IgD-negative memory B cell (primary cell): ENCODE measurements around the gene HAUS8. TPM values are rescaled to one million over a fixed set of nuclear protein-coding genes. Genes with fewer than 3 reads are reported as not detected.

ENCODE experiments used
- H3K27ac Mint-ChIP-seq, 3 donors: one replicate each; pipeline ENCODE4 v1.8.0; 2020 to 2022; ENCODE audit warnings: mild to moderate bottlenecking in 3 of 3, mixed read lengths in 3 of 3, moderate library complexity in 1 of 3
- H3K27me3 Mint-ChIP-seq: one replicate; pipeline ENCODE4 v1.8.0; 2021; ENCODE audit warnings: mixed read lengths
- H3K36me3 Mint-ChIP-seq: one replicate; pipeline ENCODE4 v1.8.0; 2020; ENCODE audit warnings: mild to moderate bottlenecking, mixed read lengths
- H3K4me1 Mint-ChIP-seq, 3 donors: one replicate each; pipeline ENCODE4 v1.8.0; 2020 to 2022; ENCODE audit warnings: mixed read lengths in 3 of 3, mild to moderate bottlenecking in 1 of 3
- H3K4me3 Mint-ChIP-seq, 4 donors: one replicate each; pipeline ENCODE4 v1.8.0; 2020 to 2022; ENCODE audit warnings: mild to moderate bottlenecking in 4 of 4, mixed read lengths in 4 of 4, moderate library complexity in 3 of 4
- H3K9me3 Mint-ChIP-seq, 3 donors: one replicate each; pipeline ENCODE4 v1.8.0; 2020 to 2021; ENCODE audit warnings: mixed read lengths in 3 of 3, mild to moderate bottlenecking in 1 of 3
- polyA plus RNA-seq: library from polyadenylated mRNA; unstranded; fragments of 300-500 nt; fragmentation: Illumina TruSeq; gene quantifications from one replicate; pipeline ENCODE4 v1.2.3, GENCODE V29; 2021

HAUS8 gene, protein sequence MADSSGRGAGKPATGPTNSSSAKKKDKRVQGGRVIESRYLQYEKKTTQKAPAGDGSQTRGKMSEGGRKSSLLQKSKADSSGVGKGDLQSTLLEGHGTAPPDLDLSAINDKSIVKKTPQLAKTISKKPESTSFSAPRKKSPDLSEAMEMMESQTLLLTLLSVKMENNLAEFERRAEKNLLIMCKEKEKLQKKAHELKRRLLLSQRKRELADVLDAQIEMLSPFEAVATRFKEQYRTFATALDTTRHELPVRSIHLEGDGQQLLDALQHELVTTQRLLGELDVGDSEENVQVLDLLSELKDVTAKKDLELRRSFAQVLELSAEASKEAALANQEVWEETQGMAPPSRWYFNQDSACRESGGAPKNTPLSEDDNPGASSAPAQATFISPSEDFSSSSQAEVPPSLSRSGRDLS
- 11.4 TPM for polyA plus RNA-seq

DNA sequence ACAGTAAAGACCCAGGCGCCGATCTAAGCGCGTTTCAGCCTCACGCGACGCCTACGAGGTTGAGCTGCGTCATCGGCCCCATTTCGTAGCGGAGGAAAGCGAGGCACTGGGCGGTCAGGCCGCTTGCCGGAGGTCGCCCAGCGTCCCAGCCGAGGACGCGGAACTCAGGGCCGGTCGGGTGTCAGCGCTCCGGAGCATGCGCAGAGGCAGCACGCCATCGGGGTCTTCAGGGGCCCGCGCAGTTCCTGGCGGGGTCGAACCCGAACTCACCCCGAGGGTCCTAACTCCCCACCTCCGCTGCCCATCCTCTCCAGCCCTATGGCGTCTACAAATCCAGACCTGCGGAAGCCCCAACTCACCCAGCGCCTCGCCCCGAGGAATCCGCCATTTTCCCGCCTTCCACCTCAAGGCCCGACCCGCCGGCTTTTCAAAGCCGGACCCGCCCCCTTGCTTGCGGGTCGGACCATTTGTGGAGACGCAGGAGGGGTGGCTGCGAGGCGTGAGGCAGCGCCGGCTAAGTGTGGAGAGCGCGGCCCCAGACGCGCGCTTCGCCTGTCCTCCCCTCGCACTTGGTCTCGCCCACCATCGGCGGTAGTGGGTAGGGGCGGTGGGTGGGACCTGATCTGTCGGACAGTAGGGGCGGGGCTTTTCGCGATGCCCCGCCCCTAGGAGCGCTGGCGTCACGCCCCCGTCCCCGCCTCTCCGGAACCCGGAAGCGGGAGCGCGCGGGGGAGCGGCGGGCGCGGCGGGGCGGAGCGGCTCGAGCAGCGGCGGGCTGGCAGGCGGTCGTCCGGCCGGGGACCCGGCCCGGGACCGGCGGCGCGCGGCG, at the start of gene HAUS8, which contains the start of gene MYO9B:
HAUS8 (minus strand) TSS at position 418 of the 829 bp plus-strand sequence; CDS start at position 388, 30 bp downstream.
MYO9B (plus strand) TSS at position 743 of the 829 bp plus-strand sequence. CDS start 25,941 bp downstream, outside the sequence.
- H3K36me3 Mint-ChIP-seq: peaks cover 6% of the 10 kb centered on the region
- peak within 1 kb of the TSS; percentile 96 to 98 (median 97) for H3K27ac Mint-ChIP-seq
- H3K4me3 Mint-ChIP-seq: peak within 1 kb of the TSS; percentile 93 to 100 (median 98)
- no peaks in the 10 kb centered on the region for H3K9me3 Mint-ChIP-seq
- H3K4me1 Mint-ChIP-seq: peaks cover 39 to 49% (median 41%) of the 10 kb centered on the region in 3 donors
- H3K27me3 Mint-ChIP-seq: no peaks in the 10 kb centered on the region

DNA sequence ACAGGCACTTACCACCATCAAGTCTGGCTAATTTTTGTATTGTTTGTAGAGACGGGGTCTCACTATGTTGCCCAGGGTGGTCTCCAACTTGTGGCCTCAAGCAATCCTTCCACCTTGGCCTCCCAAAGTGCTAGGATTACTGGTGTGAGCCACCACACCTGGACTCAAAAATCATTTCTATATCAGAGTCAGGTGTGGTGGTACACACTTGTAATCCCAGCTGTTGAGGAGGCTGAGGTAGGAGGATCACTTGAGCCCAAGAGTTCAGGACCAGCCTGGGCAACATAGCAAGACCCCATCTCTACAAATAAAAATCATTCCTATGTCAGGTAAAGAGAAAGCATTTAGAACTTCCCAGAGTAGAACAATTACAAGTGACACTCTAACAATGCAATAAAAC, 48.8 kb upstream of the HAUS8 start:
- Mint-ChIP-seq H3K9me3 (no peaks in the 10 kb centered on the region), H3K4me1 (peaks cover 31 to 40% (median 36%) of the 10 kb centered on the region in 3 donors), H3K36me3 (peaks cover 1% of the 10 kb centered on the region), H3K27ac (peak overlapping the region; percentile 59 to 97 (median 88)), H3K27me3 (no peaks in the 10 kb centered on the region), H3K4me3 (peak overlapping the region in 1 of 4 donors; percentile 85)

DNA sequence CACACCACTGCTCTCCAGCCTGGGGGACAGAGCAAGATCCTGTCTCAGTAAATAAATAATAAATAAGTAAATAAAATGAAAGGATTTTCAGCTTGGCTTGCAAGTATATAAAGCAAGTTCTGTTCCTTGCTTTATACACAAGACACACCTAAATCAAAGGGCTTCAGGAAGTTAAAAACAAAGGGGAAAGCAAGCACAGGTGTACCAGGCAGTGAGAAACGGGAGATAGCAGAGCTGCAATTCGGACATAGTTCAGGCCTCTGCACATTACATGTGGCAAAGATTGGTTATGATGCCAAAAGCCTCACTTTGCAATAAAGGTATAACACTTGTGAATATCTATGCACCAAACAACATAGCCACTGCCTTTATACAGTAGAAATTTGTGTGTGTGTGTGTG, 47.8 kb upstream of the HAUS8 start:
- peak overlapping the region in 1 of 4 donors; percentile 58 for H3K4me3 Mint-ChIP-seq
- H3K27ac Mint-ChIP-seq: peak overlapping the region in 1 of 3 donors; percentile 54

DNA sequence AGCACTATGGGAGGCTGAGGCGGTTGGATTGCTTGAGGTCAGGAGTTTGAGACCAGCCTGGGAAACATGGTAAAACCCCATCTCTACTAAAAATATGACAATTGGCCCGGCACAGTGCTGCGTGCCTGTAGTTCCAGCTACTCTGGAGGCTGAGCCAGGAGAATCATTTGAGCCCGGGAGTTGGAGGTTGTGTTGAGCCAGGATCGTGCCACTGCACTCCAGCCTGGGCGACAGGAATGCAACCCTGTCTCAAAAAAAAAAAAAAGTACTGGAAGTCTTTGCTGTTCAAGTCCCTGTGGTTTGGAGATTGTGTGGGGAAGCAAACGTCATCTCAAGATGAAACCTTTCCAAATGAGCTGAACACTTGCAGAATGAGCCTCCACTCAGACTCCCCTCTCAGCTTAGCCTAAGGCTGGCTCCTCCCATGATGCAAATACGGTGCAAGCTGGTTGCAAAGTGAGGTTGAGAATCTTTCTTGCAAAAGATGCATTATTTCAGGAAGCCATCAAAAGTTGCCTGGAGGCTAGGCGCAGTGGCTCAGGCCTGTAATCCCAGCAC, 46.6 kb upstream of the HAUS8 start:
- H3K4me3 Mint-ChIP-seq: peak overlapping the region in 3 of 4 donors; percentile 30 to 78 (median 56)
- peaks cover 33 to 36% (median 35%) of the 10 kb centered on the region in 3 donors for H3K4me1 Mint-ChIP-seq
- no peaks in the 10 kb centered on the region for H3K27me3 Mint-ChIP-seq

More for the DNA sequence above, 47.8 kb upstream of the HAUS8 start:
- Mint-ChIP-seq H3K36me3 (peaks cover 1% of the 10 kb centered on the region), H3K27me3 (no peaks in the 10 kb centered on the region), H3K9me3 (no peaks in the 10 kb centered on the region), H3K4me1 (peaks cover 29 to 40% (median 34%) of the 10 kb centered on the region in 3 donors)

DNA sequence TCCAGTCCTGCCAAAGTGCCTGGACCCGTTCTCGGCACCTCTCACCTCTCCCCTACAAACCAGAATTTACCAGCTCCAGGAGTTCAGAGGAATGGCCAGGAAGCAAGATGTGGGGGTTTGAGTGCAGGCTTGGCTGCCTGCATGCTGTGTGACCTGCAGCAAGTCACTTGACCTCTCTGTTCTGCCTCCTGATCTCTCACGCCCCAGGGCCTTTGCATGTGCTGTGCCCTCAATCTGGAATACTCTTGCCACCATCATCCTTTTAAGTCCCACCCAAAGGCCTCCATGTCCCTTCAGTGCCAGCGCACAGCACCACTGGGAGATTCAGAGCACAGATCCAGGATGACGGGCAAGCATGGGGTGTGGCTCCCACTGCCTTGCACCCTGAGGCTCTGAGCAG, 43.7 kb upstream of the HAUS8 start:
- no peak overlapping the region for H3K4me3 Mint-ChIP-seq
- peaks cover 27 to 31% (median 29%) of the 10 kb centered on the region in 3 donors for H3K4me1 Mint-ChIP-seq
- no peaks in the 10 kb centered on the region for H3K9me3 Mint-ChIP-seq
- peaks cover 3% of the 10 kb centered on the region for H3K36me3 Mint-ChIP-seq
- no peaks in the 10 kb centered on the region for H3K27me3 Mint-ChIP-seq
- H3K27ac Mint-ChIP-seq: no peak overlapping the region

More for the DNA sequence above, 46.6 kb upstream of the HAUS8 start:
- Mint-ChIP-seq H3K9me3 (no peaks in the 10 kb centered on the region), H3K27ac (peak overlapping the region in 2 of 3 donors; percentile 31 to 54), H3K36me3 (peaks cover 1% of the 10 kb centered on the region)

DNA sequence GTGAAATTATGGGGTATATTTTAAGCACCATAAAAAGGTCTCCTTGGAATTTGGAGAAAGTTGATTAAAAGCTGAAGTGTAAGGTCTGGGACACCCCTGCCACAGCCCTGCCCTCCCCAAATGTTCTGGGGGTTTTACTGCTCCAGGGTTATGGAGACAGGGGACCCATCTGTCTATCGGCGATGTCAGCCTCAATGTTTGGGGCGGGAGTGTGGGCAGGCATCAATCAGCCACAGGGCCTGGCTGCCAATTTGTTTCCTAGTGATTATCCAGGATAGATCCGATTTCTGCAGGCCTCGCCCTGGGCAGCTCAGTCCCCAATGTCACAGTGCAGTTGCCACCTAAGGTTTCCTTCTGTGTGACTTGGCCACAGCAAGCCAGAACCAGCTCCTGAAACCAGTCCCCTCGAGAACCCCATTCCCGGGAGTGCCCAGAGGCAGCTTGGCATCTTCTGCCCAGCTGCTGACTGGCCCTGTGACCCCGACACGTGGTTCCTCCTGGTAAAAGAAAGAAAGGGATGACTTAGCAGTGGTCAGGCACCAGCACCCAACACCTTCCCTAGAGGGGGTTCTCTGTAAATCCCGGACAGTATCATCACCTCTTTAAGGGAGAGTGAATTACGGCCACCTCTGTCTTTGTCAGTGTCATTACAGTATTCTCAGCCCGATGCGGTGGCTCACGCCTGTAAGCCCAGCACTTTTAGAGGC, 41.9 kb upstream of the HAUS8 start:
- Mint-ChIP-seq H3K36me3 (peaks cover 1% of the 10 kb centered on the region), H3K4me1 (peaks cover 28 to 37% (median 35%) of the 10 kb centered on the region in 3 donors)

DNA sequence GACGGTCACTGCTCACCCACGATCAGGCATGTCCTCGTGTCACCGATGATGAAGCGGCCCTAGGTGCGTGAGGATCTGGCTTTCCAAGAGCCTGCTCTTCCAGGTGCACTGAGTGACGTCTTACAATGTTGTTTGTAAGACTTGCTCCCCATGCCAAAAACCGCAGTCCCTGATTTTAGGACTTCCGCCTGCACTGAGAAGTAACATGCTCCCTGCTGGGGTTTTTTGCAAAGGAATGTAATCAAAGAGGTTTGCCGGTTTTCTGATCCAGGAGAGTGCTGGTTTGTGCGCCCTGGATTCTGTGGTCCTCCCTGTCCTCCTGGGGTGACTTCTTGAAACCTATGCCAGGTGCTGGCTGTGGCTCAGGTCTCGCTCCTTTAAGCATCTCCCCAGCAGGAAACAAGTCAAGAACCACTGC, 39.2 kb upstream of the HAUS8 start:
- peaks cover 0 to 3% (median 0%) of the 10 kb centered on the region in 3 donors for H3K9me3 Mint-ChIP-seq
- H3K27ac Mint-ChIP-seq: peak overlapping the region in 1 of 3 donors; percentile 80
- peaks cover 31 to 52% (median 44%) of the 10 kb centered on the region in 3 donors for H3K4me1 Mint-ChIP-seq
- H3K27me3 Mint-ChIP-seq: no peaks in the 10 kb centered on the region
- peaks cover 5% of the 10 kb centered on the region for H3K36me3 Mint-ChIP-seq
- H3K4me3 Mint-ChIP-seq: no peak overlapping the region

More for the DNA sequence above, 41.9 kb upstream of the HAUS8 start:
- Mint-ChIP-seq H3K4me3 (peak overlapping the region in 2 of 4 donors; percentile 11 to 45), H3K27ac (peak overlapping the region; percentile 31 to 93 (median 80)), H3K27me3 (no peaks in the 10 kb centered on the region), H3K9me3 (no peaks in the 10 kb centered on the region)

DNA sequence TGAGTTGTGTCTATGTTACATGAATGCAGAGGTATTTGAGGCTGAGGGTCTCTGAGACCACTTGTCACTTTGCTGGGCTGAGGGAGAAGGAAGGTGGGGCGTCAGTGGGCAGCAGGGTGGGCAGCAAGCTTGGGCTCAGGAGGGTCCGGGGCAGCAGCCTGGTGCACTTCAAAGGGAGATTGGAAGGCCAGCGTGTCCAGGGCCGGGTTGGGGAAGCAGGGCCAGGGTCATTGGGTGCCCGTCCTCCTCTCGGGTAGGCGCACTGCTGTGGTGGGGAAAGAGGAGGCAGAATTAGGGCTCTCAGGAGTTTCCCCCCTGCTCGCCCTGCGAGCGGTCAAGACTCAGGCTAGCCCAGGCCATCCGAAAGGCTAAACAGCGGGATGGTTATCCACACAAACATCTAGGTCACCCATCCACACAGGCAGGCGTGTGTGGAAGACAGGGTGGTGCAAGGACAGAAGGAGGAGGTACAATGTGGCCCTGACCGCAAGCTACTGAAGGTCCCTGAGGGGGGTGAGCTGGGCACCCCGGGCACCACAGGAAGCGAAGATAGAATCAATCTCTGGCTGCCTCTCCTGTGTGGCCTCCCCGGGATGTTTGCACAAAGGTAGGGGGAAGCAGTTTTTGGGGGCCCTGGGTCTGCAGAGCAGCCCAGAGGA, 38.0 kb upstream of the HAUS8 start:
- H3K27me3 Mint-ChIP-seq: no peaks in the 10 kb centered on the region
- peaks cover 5% of the 10 kb centered on the region for H3K36me3 Mint-ChIP-seq
- peak overlapping the region; percentile 29 to 73 (median 32) for H3K27ac Mint-ChIP-seq
- peaks cover 0 to 3% (median 0%) of the 10 kb centered on the region in 3 donors for H3K9me3 Mint-ChIP-seq
- no peak overlapping the region for H3K4me3 Mint-ChIP-seq
- peaks cover 38 to 60% (median 50%) of the 10 kb centered on the region in 3 donors for H3K4me1 Mint-ChIP-seq

DNA sequence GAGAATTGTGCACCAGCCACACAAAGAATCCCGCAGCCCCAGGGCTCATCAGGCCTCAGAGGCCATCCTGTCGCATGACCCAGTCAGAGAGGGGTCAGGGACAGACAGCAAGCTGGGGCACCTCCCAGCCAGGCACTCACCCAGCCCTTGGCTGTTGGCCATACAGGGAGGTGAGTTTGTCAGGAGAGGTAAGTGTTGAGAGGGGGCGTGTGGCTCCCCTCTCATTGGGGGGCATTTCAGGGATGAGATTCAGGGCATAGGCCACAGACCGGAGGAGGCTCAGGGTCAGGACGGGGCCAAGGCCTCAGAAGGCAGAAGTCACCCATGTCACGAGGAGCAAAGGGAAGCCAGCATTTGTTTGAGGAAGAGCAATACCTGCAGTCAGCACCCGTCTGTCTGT, 37.4 kb upstream of the HAUS8 start:
- Mint-ChIP-seq H3K4me1 (peaks cover 41 to 61% (median 54%) of the 10 kb centered on the region in 3 donors), H3K36me3 (peaks cover 5% of the 10 kb centered on the region), H3K9me3 (peaks cover 0 to 3% (median 0%) of the 10 kb centered on the region in 3 donors), H3K27ac (peak overlapping the region in 2 of 3 donors; percentile 16 to 29), H3K4me3 (peak overlapping the region in 1 of 4 donors; percentile 84), H3K27me3 (no peaks in the 10 kb centered on the region)

DNA sequence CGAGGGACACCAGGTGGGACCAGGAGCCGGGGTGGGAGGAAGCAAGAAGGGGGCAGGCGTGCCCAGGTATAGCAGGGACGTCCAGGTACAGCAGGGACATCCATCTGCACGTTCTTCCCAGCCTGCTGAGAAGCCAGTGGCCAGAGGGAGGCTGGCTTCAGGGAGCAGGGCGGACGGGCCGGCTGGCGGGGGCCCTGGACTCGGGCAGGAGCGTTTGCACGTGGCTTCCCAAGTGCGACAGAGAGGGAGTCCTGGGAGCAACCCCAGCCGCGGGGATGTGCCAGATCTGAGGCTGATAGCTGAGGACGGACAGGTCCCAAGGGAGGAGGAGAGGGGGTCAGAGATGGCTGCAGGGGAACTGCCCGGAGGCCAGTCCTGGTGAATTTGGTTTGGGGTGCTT, 37.0 kb upstream of the HAUS8 start:
- H3K27me3 Mint-ChIP-seq: no peaks in the 10 kb centered on the region
- H3K27ac Mint-ChIP-seq: peak overlapping the region; percentile 16 to 89 (median 81)
- peaks cover 5% of the 10 kb centered on the region for H3K36me3 Mint-ChIP-seq
- H3K4me1 Mint-ChIP-seq: peaks cover 45 to 64% (median 58%) of the 10 kb centered on the region in 3 donors
- H3K4me3 Mint-ChIP-seq: no peak overlapping the region
- H3K9me3 Mint-ChIP-seq: peaks cover 0 to 3% (median 0%) of the 10 kb centered on the region in 3 donors

DNA sequence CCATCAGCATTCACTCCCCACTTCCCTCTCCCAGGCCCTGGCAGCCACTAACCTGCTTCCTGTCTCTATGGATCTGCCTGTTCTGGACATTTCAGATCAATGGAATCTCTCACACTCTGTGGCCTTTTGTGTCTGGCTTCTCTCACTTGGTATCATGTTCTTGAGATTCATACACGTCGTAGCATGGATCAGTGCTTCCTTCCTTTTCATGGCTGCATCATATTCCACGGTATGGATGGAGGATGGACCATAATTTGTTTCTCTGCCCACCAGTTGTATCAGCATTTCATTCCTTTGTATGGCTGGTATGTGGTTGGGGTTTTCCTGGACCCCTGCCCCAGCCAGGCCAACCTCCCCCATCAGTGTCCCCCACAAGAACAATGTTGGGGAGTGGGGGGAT, 36.5 kb upstream of the HAUS8 start:
- H3K4me3 Mint-ChIP-seq: peak overlapping the region in 3 of 4 donors; percentile 12 to 73 (median 39)
- peaks cover 5% of the 10 kb centered on the region for H3K36me3 Mint-ChIP-seq
- H3K4me1 Mint-ChIP-seq: peaks cover 44 to 59% (median 55%) of the 10 kb centered on the region in 3 donors
- H3K9me3 Mint-ChIP-seq: peaks cover 0 to 3% (median 0%) of the 10 kb centered on the region in 3 donors
- peak overlapping the region; percentile 81 to 89 (median 87) for H3K27ac Mint-ChIP-seq
- H3K27me3 Mint-ChIP-seq: no peaks in the 10 kb centered on the region

DNA sequence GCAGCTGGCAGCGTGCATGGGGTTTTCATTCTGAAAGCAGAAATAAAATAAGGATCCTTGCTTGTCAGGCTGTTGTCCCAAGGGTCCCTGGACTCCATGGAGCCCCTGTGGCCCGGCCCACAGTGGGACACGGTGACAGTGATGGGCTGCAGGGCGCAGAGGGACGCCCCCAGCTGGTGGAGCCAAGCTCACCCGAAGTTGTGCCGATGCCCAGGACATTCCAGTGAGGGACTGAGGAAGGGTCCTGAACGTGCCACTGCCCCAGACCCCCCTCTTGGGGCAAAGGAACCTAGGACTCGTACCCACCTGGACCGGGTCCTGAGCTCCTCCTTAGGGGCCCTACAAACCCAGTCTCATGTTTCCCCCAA, 35.3 kb upstream of the HAUS8 start:
- Mint-ChIP-seq H3K27ac (peak overlapping the region; percentile 92 to 96 (median 95)), H3K4me3 (peak overlapping the region; percentile 71 to 94 (median 82)), H3K36me3 (peaks cover 6% of the 10 kb centered on the region), H3K9me3 (peaks cover 0 to 3% (median 0%) of the 10 kb centered on the region in 3 donors), H3K4me1 (peaks cover 50 to 64% (median 62%) of the 10 kb centered on the region in 3 donors), H3K27me3 (no peaks in the 10 kb centered on the region)

DNA sequence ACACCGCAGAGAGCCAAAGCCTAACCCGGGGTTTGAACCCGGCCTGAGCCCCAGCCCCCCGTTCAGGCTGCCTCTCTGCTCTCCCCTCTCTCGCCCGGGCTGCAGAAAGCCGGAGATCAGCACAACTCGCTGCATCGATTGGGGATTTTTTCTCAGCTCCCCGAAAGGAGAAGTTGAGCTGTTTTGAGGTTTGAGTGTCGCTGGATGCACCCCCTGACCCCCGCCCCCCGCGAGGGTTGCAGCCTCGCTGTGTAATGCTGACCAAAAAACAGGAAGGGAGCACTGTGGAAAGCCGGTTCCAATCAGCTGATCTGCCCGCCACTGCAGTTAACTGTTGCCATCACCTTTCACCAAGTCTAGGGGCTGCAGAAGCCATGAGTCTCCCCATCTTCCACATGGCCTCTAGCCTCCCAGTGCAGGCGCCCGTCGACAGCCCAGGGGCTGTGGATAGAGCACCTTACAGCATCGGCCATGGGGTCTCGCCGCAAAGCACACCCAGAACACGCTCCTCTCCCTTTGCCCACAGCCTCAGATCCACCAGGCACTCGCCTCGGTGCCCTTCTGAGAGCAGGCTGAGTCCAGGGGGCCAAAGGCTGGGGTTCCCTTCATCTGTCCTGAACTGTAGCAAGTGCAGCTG, 34.8 kb upstream of the HAUS8 start:
- Mint-ChIP-seq H3K27ac (peak overlapping the region; percentile 92 to 96 (median 95)), H3K4me3 (peak overlapping the region; percentile 71 to 94 (median 82)), H3K27me3 (no peaks in the 10 kb centered on the region), H3K9me3 (peaks cover 0 to 3% (median 0%) of the 10 kb centered on the region in 3 donors), H3K36me3 (peaks cover 6% of the 10 kb centered on the region), H3K4me1 (peaks cover 50 to 66% (median 63%) of the 10 kb centered on the region in 3 donors)
